ENCODE data around the gene OTUB1. TPM values are rescaled to one million over a fixed set of nuclear protein-coding genes. Genes with fewer than 3 reads are reported as not detected.

The OTUB1 gene
- total and polyA plus RNA-seq, 2 of the 13 experiments (the other 11 are each of a cell fraction or from before 2014, with no cell fraction given), result 58.8 to 130 TPM

DNA sequence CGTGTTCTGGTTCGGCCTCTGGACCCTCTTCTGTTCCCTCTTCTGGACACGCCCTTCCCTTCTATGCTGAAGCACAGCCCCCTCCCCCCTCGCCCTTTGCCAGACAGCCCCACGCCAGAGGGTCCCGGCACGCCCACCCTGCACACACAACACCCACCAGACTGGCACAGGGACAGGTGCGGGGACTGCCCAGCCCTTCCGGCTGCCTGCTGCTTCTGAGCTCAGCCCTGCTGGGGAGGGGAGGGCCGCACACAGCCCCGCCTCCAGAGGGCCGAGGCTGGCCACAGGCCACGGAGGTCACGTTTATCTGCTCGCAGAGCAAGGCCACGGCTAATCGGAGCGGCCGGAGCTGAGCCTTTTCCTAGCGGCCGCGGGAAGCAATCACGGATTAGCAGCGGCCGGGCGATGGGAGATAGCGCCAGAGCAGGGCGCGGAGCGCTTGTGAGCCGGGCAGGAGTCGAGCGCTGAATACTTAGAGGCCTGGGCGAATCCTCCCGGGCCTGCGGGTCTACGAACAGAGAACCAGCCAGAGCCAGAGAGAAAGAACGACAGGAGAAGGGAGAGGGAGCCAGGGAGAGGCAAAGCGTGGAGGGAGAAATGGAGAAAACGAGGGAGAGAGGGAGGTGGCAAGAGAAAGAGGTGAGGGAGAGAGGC is 21.5 kb downstream of the OTUB1 start (continued):
- TF ChIP-seq ZNF788 (CRISPR knock-in tag; IDR thresholded peaks at IDR 0.05; ENCODE audit: borderline replicate concordance), result peak; percentile 78
- TF ChIP-seq PITX1 (CRISPR knock-in tag; IDR thresholded peaks at IDR 0.05), result peak; percentile 96
- TF ChIP-seq NFIB (CRISPR knock-in tag; IDR thresholded peaks at IDR 0.05; ENCODE audit: borderline replicate concordance), result no peak
- no peak for TF ChIP-seq ZNF678 (CRISPR knock-in tag; IDR thresholded peaks at IDR 0.05)
- peak; percentile 85 for TF ChIP-seq HNRNPLL (IDR thresholded peaks at IDR 0.05; ENCODE audit: low read depth, low read length, poor library complexity, severe bottlenecking)
- peak; percentile 64; the same call in 1 of the 2 replicates for TF ChIP-seq CBFB (CRISPR knock-in tag; IDR thresholded peaks at IDR 0.05)
- TF ChIP-seq, protein P1, sequence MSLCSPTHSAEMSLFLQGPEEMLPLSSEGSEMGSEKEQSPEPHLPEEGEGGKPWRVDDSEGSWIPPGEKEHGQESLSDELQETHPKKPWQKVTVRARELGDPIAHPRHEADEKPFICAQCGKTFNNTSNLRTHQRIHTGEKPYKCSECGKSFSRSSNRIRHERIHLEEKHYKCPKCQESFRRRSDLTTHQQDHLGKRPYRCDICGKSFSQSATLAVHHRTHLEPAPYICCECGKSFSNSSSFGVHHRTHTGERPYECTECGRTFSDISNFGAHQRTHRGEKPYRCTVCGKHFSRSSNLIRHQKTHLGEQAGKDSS (CRISPR knock-in tag; IDR thresholded peaks at IDR 0.05; ENCODE audit: borderline replicate concordance, low read depth), result peak; percentile 42; the same call in 1 of the 2 replicates
- TF ChIP-seq, protein P2, sequence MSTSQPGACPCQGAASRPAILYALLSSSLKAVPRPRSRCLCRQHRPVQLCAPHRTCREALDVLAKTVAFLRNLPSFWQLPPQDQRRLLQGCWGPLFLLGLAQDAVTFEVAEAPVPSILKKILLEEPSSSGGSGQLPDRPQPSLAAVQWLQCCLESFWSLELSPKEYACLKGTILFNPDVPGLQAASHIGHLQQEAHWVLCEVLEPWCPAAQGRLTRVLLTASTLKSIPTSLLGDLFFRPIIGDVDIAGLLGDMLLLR (CRISPR knock-in tag; IDR thresholded peaks at IDR 0.05), result 0 out of 2 replicates have a peak, but pooled peaks have one; percentile 30
- no peak; the same call in 1 of the 2 replicates for TF ChIP-seq ZNF782 (CRISPR knock-in tag; IDR thresholded peaks at IDR 0.05; ENCODE audit: borderline replicate concordance)
- peak; percentile 74; the same call in 1 of the 2 replicates for TF ChIP-seq ETV5 (CRISPR knock-in tag; IDR thresholded peaks at IDR 0.05; ENCODE audit: borderline replicate concordance)
- TF ChIP-seq ZNF564 (CRISPR knock-in tag; IDR thresholded peaks at IDR 0.05), result peak; percentile 30; the same call in 1 of the 2 replicates
- TF ChIP-seq, protein P3, sequence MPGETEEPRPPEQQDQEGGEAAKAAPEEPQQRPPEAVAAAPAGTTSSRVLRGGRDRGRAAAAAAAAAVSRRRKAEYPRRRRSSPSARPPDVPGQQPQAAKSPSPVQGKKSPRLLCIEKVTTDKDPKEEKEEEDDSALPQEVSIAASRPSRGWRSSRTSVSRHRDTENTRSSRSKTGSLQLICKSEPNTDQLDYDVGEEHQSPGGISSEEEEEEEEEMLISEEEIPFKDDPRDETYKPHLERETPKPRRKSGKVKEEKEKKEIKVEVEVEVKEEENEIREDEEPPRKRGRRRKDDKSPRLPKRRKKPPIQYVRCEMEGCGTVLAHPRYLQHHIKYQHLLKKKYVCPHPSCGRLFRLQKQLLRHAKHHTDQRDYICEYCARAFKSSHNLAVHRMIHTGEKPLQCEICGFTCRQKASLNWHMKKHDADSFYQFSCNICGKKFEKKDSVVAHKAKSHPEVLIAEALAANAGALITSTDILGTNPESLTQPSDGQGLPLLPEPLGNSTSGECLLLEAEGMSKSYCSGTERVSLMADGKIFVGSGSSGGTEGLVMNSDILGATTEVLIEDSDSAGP (CRISPR knock-in tag; IDR thresholded peaks at IDR 0.05; ENCODE audit: borderline replicate concordance), result peak; percentile 80; the same call in 1 of the 2 replicates
- peak; percentile 81; the same call in 1 of the 2 replicates for TF ChIP-seq ERF (CRISPR knock-in tag; IDR thresholded peaks at IDR 0.05)
- peak; percentile 87 for TF ChIP-seq HDAC1 (CRISPR knock-in tag; IDR thresholded peaks at IDR 0.05)
- TF ChIP-seq, protein P4, sequence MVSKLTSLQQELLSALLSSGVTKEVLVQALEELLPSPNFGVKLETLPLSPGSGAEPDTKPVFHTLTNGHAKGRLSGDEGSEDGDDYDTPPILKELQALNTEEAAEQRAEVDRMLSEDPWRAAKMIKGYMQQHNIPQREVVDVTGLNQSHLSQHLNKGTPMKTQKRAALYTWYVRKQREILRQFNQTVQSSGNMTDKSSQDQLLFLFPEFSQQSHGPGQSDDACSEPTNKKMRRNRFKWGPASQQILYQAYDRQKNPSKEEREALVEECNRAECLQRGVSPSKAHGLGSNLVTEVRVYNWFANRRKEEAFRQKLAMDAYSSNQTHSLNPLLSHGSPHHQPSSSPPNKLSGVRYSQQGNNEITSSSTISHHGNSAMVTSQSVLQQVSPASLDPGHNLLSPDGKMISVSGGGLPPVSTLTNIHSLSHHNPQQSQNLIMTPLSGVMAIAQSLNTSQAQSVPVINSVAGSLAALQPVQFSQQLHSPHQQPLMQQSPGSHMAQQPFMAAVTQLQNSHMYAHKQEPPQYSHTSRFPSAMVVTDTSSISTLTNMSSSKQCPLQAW (CRISPR knock-in tag; IDR thresholded peaks at IDR 0.05), result peak; percentile 90
- TF ChIP-seq RELA (CRISPR knock-in tag; IDR thresholded peaks at IDR 0.05), result 0 out of 2 replicates have a peak, but pooled peaks have one; percentile 40
- 0 out of 2 replicates have a peak, but pooled peaks have one; percentile 42 for TF ChIP-seq KLF6 (CRISPR knock-in tag; IDR thresholded peaks at IDR 0.05)
- peak; percentile 88 for TF ChIP-seq TBX2 (CRISPR knock-in tag; IDR thresholded peaks at IDR 0.05; ENCODE audit: borderline replicate concordance)
- no peak; the same call in 1 of the 2 replicates for TF ChIP-seq ZSCAN31 (CRISPR knock-in tag; IDR thresholded peaks at IDR 0.05; ENCODE audit: low read depth)
- TF ChIP-seq IRF2 (CRISPR knock-in tag; IDR thresholded peaks at IDR 0.05), result 0 out of 2 replicates have a peak, but pooled peaks have one; percentile 50
- TF ChIP-seq ISX (CRISPR knock-in tag; conservative IDR thresholded peaks at IDR 0.05), result no peak
- peak; percentile 65; the same call in 1 of the 2 replicates for TF ChIP-seq KMT2A (CRISPR knock-in tag; IDR thresholded peaks at IDR 0.05)
- TF ChIP-seq, protein P5, sequence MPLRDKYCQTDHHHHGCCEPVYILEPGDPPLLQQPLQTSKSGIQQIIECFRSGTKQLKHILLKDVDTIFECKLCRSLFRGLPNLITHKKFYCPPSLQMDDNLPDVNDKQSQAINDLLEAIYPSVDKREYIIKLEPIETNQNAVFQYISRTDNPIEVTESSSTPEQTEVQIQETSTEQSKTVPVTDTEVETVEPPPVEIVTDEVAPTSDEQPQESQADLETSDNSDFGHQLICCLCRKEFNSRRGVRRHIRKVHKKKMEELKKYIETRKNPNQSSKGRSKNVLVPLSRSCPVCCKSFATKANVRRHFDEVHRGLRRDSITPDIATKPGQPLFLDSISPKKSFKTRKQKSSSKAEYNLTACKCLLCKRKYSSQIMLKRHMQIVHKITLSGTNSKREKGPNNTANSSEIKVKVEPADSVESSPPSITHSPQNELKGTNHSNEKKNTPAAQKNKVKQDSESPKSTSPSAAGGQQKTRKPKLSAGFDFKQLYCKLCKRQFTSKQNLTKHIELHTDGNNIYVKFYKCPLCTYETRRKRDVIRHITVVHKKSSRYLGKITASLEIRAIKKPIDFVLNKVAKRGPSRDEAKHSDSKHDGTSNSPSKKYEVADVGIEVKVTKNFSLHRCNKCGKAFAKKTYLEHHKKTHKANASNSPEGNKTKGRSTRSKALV (CRISPR knock-in tag; IDR thresholded peaks at IDR 0.05), result 0 out of 2 replicates have a peak, but pooled peaks have one; percentile 56
